Lower lobe of right lung (tissue), 2 donors: ENCODE results near the gene F12. TPM values are rescaled to one million over a fixed set of nuclear protein-coding genes. Genes with fewer than 3 reads are reported as not detected.

Source experiments
- ATAC-seq, 2 donors: fragments of 200-7000 bp; cut with Tn5 transposase; one replicate each; pipeline ENCODE4 v1.9.1; 2020 to 2022; ENCODE audit warnings: mild to moderate bottlenecking in 2 of 2, moderate library complexity in 2 of 2
- DNase-seq: peaks from one replicate; pipeline ENCODE4 v3.0.0-alpha.2; 2020
- H3K27ac ChIP-seq: fragments of 200-600 bp; one replicate; pipeline ENCODE4 v1.8.0; 2022
- H3K27me3 ChIP-seq: fragments of 200-600 bp; one replicate; pipeline ENCODE4 v1.8.0; 2022; ENCODE audit warnings: low read depth
- H3K36me3 ChIP-seq: fragments of 200-600 bp; one replicate; pipeline ENCODE4 v1.8.0; 2022; ENCODE audit warnings: mild to moderate bottlenecking
- H3K4me1 ChIP-seq: fragments of 200-600 bp; one replicate; pipeline ENCODE4 v1.8.0; 2022
- H3K4me3 ChIP-seq: fragments of 200-600 bp; one replicate; pipeline ENCODE4 v1.8.0; 2022; ENCODE audit warnings: mild to moderate bottlenecking
- H3K9me3 ChIP-seq: fragments of 200-600 bp; one replicate; pipeline ENCODE4 v1.8.0; 2022
- CTCF ChIP-seq: fragments of 200-600 bp; IDR thresholded peaks from one replicate; pipeline ENCODE4 v1.8.0; 2022; ENCODE audit warnings: antibody characterized with exemption, mild to moderate bottlenecking
- intact Hi-C: fragments of 100-400 bp; cut with DNase I; formaldehyde crosslinking; loops from one replicate; pipeline ENCODE4 v1.11.0; 2022
- total RNA-seq: library from RNA; stranded (reverse); fragmentation: NEBNext Ultra II Directional; extraction: Animal tissue kit (Norgen Biotek cat#: 25700); gene quantifications from one replicate; pipeline ENCODE4 v1.2.1, GENCODE V29; 2021
- donor health status: DM: no; HTN: yes; CAD: no; lungs with severe emphysema.

Gene F12
- total RNA-seq, 1 donor from 2014 or later: 0.80 TPM

DNA sequence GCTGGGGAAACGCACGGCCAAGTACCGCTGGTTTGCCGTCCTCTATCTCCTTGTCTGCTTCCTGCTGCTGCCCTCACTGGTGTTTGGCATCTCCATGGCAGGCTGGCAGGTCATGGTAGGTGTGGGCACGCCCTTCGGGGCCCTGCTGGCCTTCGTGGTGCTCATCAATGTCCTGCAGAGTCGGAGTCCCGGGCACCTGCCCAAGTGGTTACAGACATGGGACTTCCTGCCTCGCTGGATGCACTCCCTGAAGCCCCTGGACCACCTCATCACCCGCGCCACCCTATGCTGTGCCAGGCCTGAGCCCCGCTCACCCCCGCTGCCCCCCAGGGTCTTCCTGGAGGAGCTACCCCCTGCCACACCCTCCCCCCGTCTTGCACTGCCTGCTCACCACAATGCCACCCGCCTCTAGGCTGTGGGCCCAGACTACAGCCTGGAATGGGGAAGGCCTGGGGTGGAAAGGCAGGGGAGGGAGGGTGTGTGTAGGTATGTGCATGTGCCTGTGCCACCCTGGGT is 11.4 kb downstream of the F12 start:
- Histone ChIP-seq H3K36me3 (no peaks in the 10 kb centered on the region), H3K9me3 (no peaks in the 10 kb centered on the region), H3K4me1 (peaks cover 14% of the 10 kb centered on the region), H3K27ac (no peak overlapping the region), H3K4me3 (no peak overlapping the region), H3K27me3 (peaks cover 62% of the 10 kb centered on the region)
- intact Hi-C loops: no loop called here
- no peak for DNase-seq
- ATAC-seq: no peak
- TF ChIP-seq CTCF: no peak

- intact Hi-C loops: no loop called here
Observed at GRCh38 chr5:177396807-177397206, 12.6 kb downstream of the F12 start.

DNA sequence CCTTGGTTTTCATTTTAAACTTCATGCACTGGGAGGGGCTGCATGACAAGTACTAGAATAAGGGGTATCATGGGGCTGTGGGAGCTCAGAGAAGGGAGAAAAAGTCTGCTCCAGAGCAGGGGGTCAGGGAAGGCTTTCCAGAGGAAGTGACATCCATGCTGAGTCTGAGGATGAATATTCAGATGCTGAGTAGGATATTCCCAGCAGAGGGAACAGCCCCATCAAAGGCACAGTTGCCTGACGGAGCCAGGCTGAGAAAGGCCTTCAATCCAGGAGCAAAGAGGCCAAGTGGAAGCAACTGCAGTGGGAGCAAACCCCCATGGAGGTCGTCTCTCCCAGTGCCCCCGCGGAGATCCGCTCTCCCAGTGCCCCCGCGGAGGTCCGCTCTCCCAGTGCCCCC is 13.3 kb downstream of the F12 start:
- Histone ChIP-seq H3K27me3 (peaks cover 43% of the 10 kb centered on the region), H3K4me1 (peaks cover 6% of the 10 kb centered on the region), H3K36me3 (no peaks in the 10 kb centered on the region), H3K27ac (no peak overlapping the region), H3K4me3 (no peak overlapping the region), H3K9me3 (no peaks in the 10 kb centered on the region)
- TF ChIP-seq CTCF: no peak
- ATAC-seq (no peak), DNase-seq (no peak)
- intact Hi-C loops: no loop called here

More at GRCh38 chr5:177396807-177397206, 12.6 kb downstream of the F12 start:
- TF ChIP-seq CTCF: no peak
- peaks cover 51% of the 10 kb centered on the region for H3K27me3 ChIP-seq
- no peaks in the 10 kb centered on the region for H3K9me3 ChIP-seq
- peaks cover 6% of the 10 kb centered on the region for H3K4me1 ChIP-seq
- H3K27ac ChIP-seq: no peak overlapping the region
- DNase-seq (no peak), ATAC-seq (no peak)
- H3K36me3 ChIP-seq: no peaks in the 10 kb centered on the region
- H3K4me3 ChIP-seq: no peak overlapping the region

- Histone ChIP-seq H3K4me3 (no peak overlapping the region), H3K27me3 (peaks cover 23% of the 10 kb centered on the region), H3K36me3 (no peaks in the 10 kb centered on the region), H3K4me1 (peaks cover 11% of the 10 kb centered on the region), H3K9me3 (no peaks in the 10 kb centered on the region), H3K27ac (no peak overlapping the region)
- intact Hi-C loops: no loop called here
- DNase-seq: no peak
- no peak for TF ChIP-seq CTCF
- ATAC-seq: no peak
Observed at GRCh38 chr5:177393990-177394389, 15.4 kb downstream of the F12 start.

- Histone ChIP-seq H3K4me3 (no peak overlapping the region), H3K27ac (no peak overlapping the region), H3K27me3 (peaks cover 17% of the 10 kb centered on the region), H3K4me1 (peaks cover 18% of the 10 kb centered on the region), H3K9me3 (no peaks in the 10 kb centered on the region), H3K36me3 (no peaks in the 10 kb centered on the region)
- intact Hi-C loops: no loop called here
- DNase-seq: no peak
- no peak for ATAC-seq
- no peak for TF ChIP-seq CTCF
Observed at GRCh38 chr5:177393206-177393765, 16.1 kb downstream of the F12 start.
